BE2C (cell line): ENCODE results near the gene MYBPC3.

ENCODE experiments used
- DNase-seq: peaks from one replicate; pipeline ENCODE4 v3.0.0-alpha.2; 2020
- H3K27me3 ChIP-seq: fragments of 250-450 bp; sonication (Bioruptor Pico); 2 replicates; pipeline ENCODE4 v1.5.1; 2020; ENCODE audit warnings: mild to moderate bottlenecking
- H3K36me3 ChIP-seq: fragments of 250-450 bp; sonication (Bioruptor Pico); 2 replicates; pipeline ENCODE4 v1.5.1; 2020; ENCODE audit warnings: mild to moderate bottlenecking
- H3K4me1 ChIP-seq: fragments of 250-450 bp; sonication (Bioruptor Pico); 2 replicates; pipeline ENCODE4 v1.5.1; 2020
- H3K4me3 ChIP-seq: 2 replicates; pipeline ENCODE4 v1.5.1; 2011; ENCODE audit warnings: low read depth, low read length
- H3K9me3 ChIP-seq: fragments of 250-450 bp; sonication (Bioruptor Pico); 2 replicates; pipeline ENCODE4 v1.5.1; 2020
- CTCF ChIP-seq: IDR thresholded peaks from 2 replicates; pipeline ENCODE4 v1.5.1; 2012; ENCODE audit warnings: mild to moderate bottlenecking, low read depth, low read length

The MYBPC3 gene

GRCh38 chr11:47351156-47352126 lies 1.1 kb downstream of the MYBPC3 start:
- Histone ChIP-seq H3K27me3 (no peaks in the 10 kb centered on the region), H3K4me1 (peaks cover 11% of the 10 kb centered on the region), H3K36me3 (no peaks in the 10 kb centered on the region), H3K4me3 (no peak overlapping the region), H3K9me3 (no peaks in the 10 kb centered on the region)
- TF ChIP-seq CTCF = no peak
- peak; percentile 43 for DNase-seq

- Histone ChIP-seq H3K27me3 (no peaks in the 10 kb centered on the region), H3K9me3 (no peaks in the 10 kb centered on the region), H3K4me1 (peaks cover 11% of the 10 kb centered on the region), H3K4me3 (no peak overlapping the region), H3K36me3 (no peaks in the 10 kb centered on the region)
- no peak for TF ChIP-seq CTCF
- no peak for DNase-seq
Observed at GRCh38 chr11:47350315-47350714, 2.2 kb downstream of the MYBPC3 start.

- Histone ChIP-seq H3K4me1 (peaks cover 11% of the 10 kb centered on the region), H3K36me3 (no peaks in the 10 kb centered on the region), H3K27me3 (no peaks in the 10 kb centered on the region), H3K4me3 (no peak overlapping the region), H3K9me3 (no peaks in the 10 kb centered on the region)
- no peak for TF ChIP-seq CTCF
- DNase-seq = no peak
Observed at GRCh38 chr11:47349521-47350095, 2.9 kb downstream of the MYBPC3 start.

- no peaks in the 10 kb centered on the region for H3K27me3 ChIP-seq
- peaks cover 11% of the 10 kb centered on the region for H3K4me1 ChIP-seq
- peak; percentile 39 for TF ChIP-seq CTCF
- H3K4me3 ChIP-seq = no peak overlapping the region
- peak; percentile 40 for DNase-seq
- no peaks in the 10 kb centered on the region for H3K9me3 ChIP-seq
- no peaks in the 10 kb centered on the region for H3K36me3 ChIP-seq
Observed at GRCh38 chr11:47348859-47349258, 3.6 kb downstream of the MYBPC3 start.

GRCh38 chr11:47348131-47348802 lies 4.2 kb downstream of the MYBPC3 start:
- Histone ChIP-seq H3K36me3 (no peaks in the 10 kb centered on the region), H3K9me3 (no peaks in the 10 kb centered on the region), H3K4me3 (no peak overlapping the region), H3K27me3 (no peaks in the 10 kb centered on the region), H3K4me1 (peaks cover 11% of the 10 kb centered on the region)
- DNase-seq = no peak
- no peak for TF ChIP-seq CTCF
